IMR-90 (cell line): ENCODE measurements around the gene DNAH9. TPM values are rescaled to one million over a fixed set of nuclear protein-coding genes. Genes with fewer than 3 reads are reported as not detected.

Source experiments
- ATAC-seq: fragments of 200-7000 bp; cut with Tn5 transposase; 2 replicates; pipeline ENCODE4 v1.9.1; 2020; ENCODE audit warnings: low read depth, mild to moderate bottlenecking, moderate library complexity
- BruUV-seq: library from RNA; stranded (reverse); fragments of 400-500 nt; replicated peaks from 2 replicates; lab custom pipeline; 2021; lab: Mats Ljungman, UMichigan
- CTCF ChIA-PET: fragments of 300-600 bp; formaldehyde crosslinking; extraction: SDS; loops from one replicate; lab custom pipeline; 2021; ENCODE audit warnings: antibody characterized with exemption; lab: Yijun Ruan, JAX
- POLR2A ChIA-PET: fragments of 300-600 bp; sonication (Branson Sonifier 250); formaldehyde crosslinking; loops from one replicate; lab custom pipeline; 2022; ENCODE audit warnings: antibody characterized with exemption; ENCODE audit not compliant: unreplicated experiment; lab: Charles Lee
- DNase-seq: peaks from one replicate; pipeline ENCODE4 v3.0.0; 2013
- H2AFZ ChIP-seq: replicated peaks from 2 replicates; pipeline ENCODE3; 2013; ENCODE audit warnings: low read length, mild to moderate bottlenecking; ENCODE audit not compliant: poor library complexity
- H2AK5ac ChIP-seq: 2 replicates; pipeline ENCODE4 v1.6.1; 2013; ENCODE audit warnings: low read depth, low read length, inconsistent platforms
- H2AK9ac ChIP-seq: replicated peaks from 2 replicates; pipeline ENCODE3; 2013; ENCODE audit warnings: mild to moderate bottlenecking, low read depth, low read length, moderate library complexity; ENCODE audit not compliant: poor library complexity
- H2BK120ac ChIP-seq: 2 replicates; pipeline ENCODE4 v1.6.1; 2013; ENCODE audit warnings: low read depth, low read length, inconsistent platforms
- H2BK15ac ChIP-seq: 3 replicates; pipeline ENCODE4 v1.6.1; 2013; ENCODE audit warnings: low read depth, low read length, inconsistent platforms
- H2BK20ac ChIP-seq: 2 replicates; pipeline ENCODE4 v1.6.1; 2013; ENCODE audit warnings: low read depth, mild to moderate bottlenecking, inconsistent platforms, low read length, moderate library complexity
- H2BK5ac ChIP-seq: 2 replicates; pipeline ENCODE4 v1.6.1; 2013; ENCODE audit warnings: mild to moderate bottlenecking, low read depth, low read length, inconsistent platforms; ENCODE audit not compliant: poor library complexity, severe bottlenecking
- H3K14ac ChIP-seq: replicated peaks from 2 replicates; pipeline ENCODE4 v1.6.1; 2013; ENCODE audit warnings: low read depth, low read length, inconsistent platforms
- H3K18ac ChIP-seq: 2 replicates; pipeline ENCODE4 v1.6.1; 2013; ENCODE audit warnings: low read depth, low read length, control low read depth
- H3K23ac ChIP-seq: 2 replicates; pipeline ENCODE4 v1.6.1; 2013; ENCODE audit warnings: low read depth, low read length, inconsistent platforms
- H3K27ac ChIP-seq: 2 replicates; pipeline ENCODE4 v1.5.1; 2013; ENCODE audit warnings: mild to moderate bottlenecking, control low read depth, low read length; ENCODE audit not compliant: insufficient read depth
- H3K27me3 ChIP-seq: 2 replicates; pipeline ENCODE4 v1.6.1; 2013; ENCODE audit warnings: low read length; ENCODE audit not compliant: control insufficient read depth, insufficient read depth
- H3K36me3 ChIP-seq: 2 replicates; pipeline ENCODE4 v1.6.1; 2013; ENCODE audit warnings: low read length, mixed read lengths; ENCODE audit not compliant: control insufficient read depth, insufficient read depth
- H3K4ac ChIP-seq: 2 replicates; pipeline ENCODE4 v1.6.1; 2013; ENCODE audit warnings: low read depth, low read length, inconsistent platforms
- H3K4me1 ChIP-seq: 2 replicates; pipeline ENCODE4 v1.6.1; 2013; ENCODE audit warnings: low read length, mixed read lengths; ENCODE audit not compliant: control insufficient read depth, insufficient read depth
- H3K4me2 ChIP-seq: 2 replicates; pipeline ENCODE4 v1.6.1; 2013; ENCODE audit warnings: low read depth, mild to moderate bottlenecking, control low read depth, low read length, moderate library complexity
- H3K4me3 ChIP-seq: 2 replicates; pipeline ENCODE4 v1.5.1; 2013; ENCODE audit warnings: low read depth, mild to moderate bottlenecking, control low read depth, low read length, moderate library complexity; ENCODE audit not compliant: insufficient read depth
- H3K56ac ChIP-seq: 2 replicates; pipeline ENCODE4 v1.6.1; 2013; ENCODE audit warnings: low read length, inconsistent platforms; ENCODE audit not compliant: insufficient read depth; ENCODE audit errors: extremely low read depth
- H3K79me1 ChIP-seq, 2 experiments: 2 replicates each; pipeline ENCODE4 v1.6.1; 2013; ENCODE audit warnings: low read length in 2 of 2, inconsistent platforms in 1 of 2, low read depth in 1 of 2
- H3K9ac ChIP-seq: 2 replicates; pipeline ENCODE4 v1.6.1; 2013; ENCODE audit warnings: low read depth, low read length, control low read depth
- H3K9me1 ChIP-seq: 2 replicates; pipeline ENCODE4 v1.6.1; 2013; ENCODE audit warnings: low read length, inconsistent platforms; ENCODE audit not compliant: insufficient read depth
- H3K9me3 ChIP-seq: 2 replicates; pipeline ENCODE4 v1.6.1; 2013; ENCODE audit warnings: low read length; ENCODE audit not compliant: control insufficient read depth, insufficient read depth
- H4K20me1 ChIP-seq: 2 replicates; pipeline ENCODE4 v1.6.1; 2013; ENCODE audit warnings: low read length, inconsistent platforms; ENCODE audit not compliant: insufficient read depth
- H4K5ac ChIP-seq: 2 replicates; pipeline ENCODE4 v1.6.1; 2013; ENCODE audit warnings: mild to moderate bottlenecking, low read depth, low read length, control low read depth
- H4K8ac ChIP-seq, 2 experiments: 2 replicates each; pipeline ENCODE4 v1.6.1; 2013; ENCODE audit warnings: low read depth in 2 of 2, low read length in 2 of 2, control low read depth in 1 of 2, inconsistent platforms in 1 of 2
- H4K91ac ChIP-seq: 2 replicates; pipeline ENCODE4 v1.6.1; 2013; ENCODE audit warnings: low read depth, low read length, inconsistent platforms; ENCODE audit not compliant: insufficient read depth
- CHD1 ChIP-seq: IDR thresholded peaks from 2 replicates; pipeline ENCODE4 v1.6.1; 2012; ENCODE audit warnings: low read depth, low read length, improper control_type of control experiment
- FOS ChIP-seq: fragments of 150-350 bp; IDR thresholded peaks from 2 replicates; pipeline ENCODE4 v1.6.1; 2016; ENCODE audit warnings: low read depth, low read length
- MAZ ChIP-seq: IDR thresholded peaks from 2 replicates; pipeline ENCODE4 v1.6.1; 2012; ENCODE audit warnings: low read depth, mild to moderate bottlenecking, low read length, improper control_type of control experiment, moderate library complexity, borderline replicate concordance
- MXI1 ChIP-seq: IDR thresholded peaks from 2 replicates; pipeline ENCODE4 v1.6.1; 2012; ENCODE audit warnings: low read depth, mild to moderate bottlenecking, low read length, moderate library complexity, borderline replicate concordance
- RCOR1 ChIP-seq: IDR thresholded peaks from 2 replicates; pipeline ENCODE4 v1.6.1; 2012; ENCODE audit warnings: mild to moderate bottlenecking, low read length, improper control_type of control experiment; ENCODE audit not compliant: insufficient replicate concordance
- RFX5 ChIP-seq: IDR thresholded peaks from 2 replicates; pipeline ENCODE4 v1.8.0; 2012; ENCODE audit warnings: low read depth, mild to moderate bottlenecking, low read length, moderate library complexity
- SMC3 ChIP-seq: fragments of 150-350 bp; IDR thresholded peaks from 2 replicates; pipeline ENCODE4 v1.6.1; 2016; ENCODE audit warnings: low read depth, mild to moderate bottlenecking, antibody characterized with exemption, low read length, moderate library complexity
- WGBS, 2 experiments: methylation state at CpG; one replicate each; pipeline versions ENCODE4 v1.1.5 to v1.1.7; 2013; ENCODE audit warnings: missing lambda C conversion rate in 2 of 2; ENCODE audit not compliant: insufficient read length in 1 of 2; ENCODE audit errors: extremely low coverage in 2 of 2; 5-methylcytosine and 5-hydroxymethylcytosine counted together
- dilution Hi-C: fragments of 300-500 bp; cut with HindIII; formaldehyde crosslinking; loops from one replicate; pipeline ENCODE4 v1.14.3; 2018; ENCODE audit warnings: low sequenced_read_pairs; ENCODE audit not compliant: unreplicated experiment
- in situ Hi-C: fragments of 300-500 bp; cut with MboI; formaldehyde crosslinking; loops from 3 replicates; pipeline ENCODE4 v1.14.3; 2019; ENCODE audit warnings: low sequenced_read_pairs, inconsistent platforms, mixed read lengths
- intact Hi-C: fragments of 100-400 bp; cut with micrococcal nuclease; formaldehyde crosslinking; loops from 2 replicates; pipeline ENCODE4 v1.10.0; 2022
- polyA plus RNA-seq, 3 experiments: library from polyadenylated mRNA; depleted of rRNA; stranded (reverse); fragments of >200 nt; gene quantifications; 2 replicates each; pipeline ENCODE4 v1.2.3, GENCODE V29; 2012; ENCODE audit warnings: low replicate concordance in 1 of 3
- total RNA-seq: library from RNA; depleted of rRNA; stranded (reverse); fragments of >200 nt; gene quantifications from 2 replicates; pipeline ENCODE4 v1.2.3, GENCODE V29; 2012
- TF ChIP-seq, protein P1 (sequence below): fragments of 150-350 bp; IDR thresholded peaks from 2 replicates; pipeline ENCODE4 v1.6.1; 2017; ENCODE audit warnings: mild to moderate bottlenecking, antibody characterized with exemption, low read length, low read depth

Gene DNAH9
- total and polyA plus RNA-seq, 2 of the 4 experiments (the other 2 are of a cell fraction), result not detected

DNA sequence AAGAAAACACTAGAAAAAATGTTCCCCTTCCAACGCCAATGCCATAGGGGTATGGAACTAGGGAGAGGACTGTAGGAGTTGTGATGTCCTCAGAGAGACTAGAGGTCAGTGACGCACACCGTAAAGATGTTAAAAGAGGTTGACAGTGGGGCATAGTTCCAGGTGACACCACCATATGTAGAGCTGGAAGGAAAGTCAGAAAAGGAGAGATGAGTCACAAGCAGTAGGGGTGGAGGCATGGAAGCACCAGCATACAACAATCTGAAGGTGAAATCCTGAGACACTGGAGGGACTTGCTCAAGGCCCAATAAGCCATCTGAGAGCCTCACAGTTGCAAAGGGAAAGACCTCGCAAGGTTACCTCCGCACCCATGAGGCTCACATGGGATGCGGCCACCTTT lies 323.0 kb downstream of the DNAH9 start:
- H2AK5ac ChIP-seq, result no peak overlapping the region
- dilution Hi-C loops, result no loop called here
- TF ChIP-seq, protein P1, sequence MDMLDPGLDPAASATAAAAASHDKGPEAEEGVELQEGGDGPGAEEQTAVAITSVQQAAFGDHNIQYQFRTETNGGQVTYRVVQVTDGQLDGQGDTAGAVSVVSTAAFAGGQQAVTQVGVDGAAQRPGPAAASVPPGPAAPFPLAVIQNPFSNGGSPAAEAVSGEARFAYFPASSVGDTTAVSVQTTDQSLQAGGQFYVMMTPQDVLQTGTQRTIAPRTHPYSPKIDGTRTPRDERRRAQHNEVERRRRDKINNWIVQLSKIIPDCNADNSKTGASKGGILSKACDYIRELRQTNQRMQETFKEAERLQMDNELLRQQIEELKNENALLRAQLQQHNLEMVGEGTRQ, result no peak
- TF ChIP-seq RCOR1, result no peak
- TF ChIP-seq CHD1, result no peak
- TF ChIP-seq MAZ, result no peak
- TF ChIP-seq SMC3, result no peak
- no peak for TF ChIP-seq MXI1
- no peak for TF ChIP-seq FOS
- TF ChIP-seq RFX5, result no peak
- H3K4me1 ChIP-seq, result no peaks in the 10 kb centered on the region
- POLR2A ChIA-PET, result no interaction called here
- no TSS peak for BruUV-seq
- no peak overlapping the region for H2BK120ac ChIP-seq
- no peak for ATAC-seq
- no peak overlapping the region for H3K14ac ChIP-seq
- no peak overlapping the region for H3K18ac ChIP-seq
- WGBS, 2 experiments, result 78% methylated on average over 2 of the region's 6 CpGs; no CpG with 5 or more reads in 1 of the 2 experiments
- no peaks in the 10 kb centered on the region for H3K36me3 ChIP-seq
- CTCF ChIA-PET, result no interaction called here
- intact Hi-C loops, result no loop called here
- no peak overlapping the region for H2BK5ac ChIP-seq
- no peak overlapping the region for H3K4ac ChIP-seq
- no peak overlapping the region for H2AFZ ChIP-seq
- no peak overlapping the region for H3K23ac ChIP-seq
- H2BK20ac ChIP-seq, result no peak overlapping the region
- no peak overlapping the region for H3K56ac ChIP-seq
- no peaks in the 10 kb centered on the region for H3K27me3 ChIP-seq
- in situ Hi-C loops, result no loop called here
- H3K9me3 ChIP-seq, result peaks cover 8% of the 10 kb centered on the region; the same call in 1 of the 2 replicates
- H3K79me1 ChIP-seq, result no peaks in the 10 kb centered on the region
- H3K9ac ChIP-seq, result no peak overlapping the region
- H2AK9ac ChIP-seq, result no peak overlapping the region
- no peaks in the 10 kb centered on the region for H3K9me1 ChIP-seq
- H3K27ac ChIP-seq, result no peak overlapping the region
- H4K5ac ChIP-seq, result no peak overlapping the region
- no peaks in the 10 kb centered on the region for H4K20me1 ChIP-seq
- H2BK15ac ChIP-seq, result no peak overlapping the region
- DNase-seq, result no peak
- H3K4me3 ChIP-seq, result no peak overlapping the region
- no peak overlapping the region for H4K8ac ChIP-seq
- H3K4me2 ChIP-seq, result no peak overlapping the region
- no peak overlapping the region for H4K91ac ChIP-seq
